Psoas muscle (tissue), 8 donors: ENCODE results near the gene FGFR3. TPM values are rescaled to one million over a fixed set of nuclear protein-coding genes. Genes with fewer than 3 reads are reported as not detected.

Experiments
- ATAC-seq, 4 donors: fragments of 200-7000 bp; cut with Tn5 transposase; one replicate each; pipeline ENCODE4 v1.9.1; 2020; ENCODE audit warnings: moderate library complexity in 3 of 4, mild to moderate bottlenecking in 2 of 4
- DNase-seq, 2 donors: peaks; one replicate each; pipeline ENCODE4 v3.0.0-alpha.2; 2020
- H3K27ac ChIP-seq: fragments of 200-600 bp; one replicate; pipeline ENCODE4 v1.8.0; 2022
- H3K27me3 ChIP-seq, 3 donors: fragments of 200-600 bp in 1 of 3; one replicate each; pipeline versions ENCODE4 v1.6.1 to v1.8.0; 2013 to 2022; ENCODE audit warnings: low read length in 2 of 3, mild to moderate bottlenecking in 2 of 3, moderate library complexity in 1 of 3; ENCODE audit not compliant: insufficient read depth in 3 of 3
- H3K36me3 ChIP-seq, 2 donors: fragments of 200-600 bp in 1 of 2; one replicate each; pipeline versions ENCODE4 v1.6.1 to v1.8.0; 2013 to 2022; ENCODE audit warnings: low read depth in 1 of 2, mild to moderate bottlenecking in 1 of 2, moderate library complexity in 1 of 2; ENCODE audit not compliant: insufficient read depth in 1 of 2
- H3K4me1 ChIP-seq: fragments of 200-600 bp; one replicate; pipeline ENCODE4 v1.8.0; 2022
- H3K4me3 ChIP-seq: fragments of 200-600 bp; one replicate; pipeline ENCODE4 v1.8.0; 2022; ENCODE audit warnings: mild to moderate bottlenecking
- H3K9me3 ChIP-seq: fragments of 200-600 bp; one replicate; pipeline ENCODE4 v1.8.0; 2022
- WGBS, 3 donors: extraction: QIAGEN DNeasy Blood & Tissue Kit; methylation state at CpG; one replicate each; pipeline versions ENCODE4 v1.1.6 to v1.1.7; 2013; 5-methylcytosine and 5-hydroxymethylcytosine counted together
- intact Hi-C, 2 donors: fragments of 100-400 bp; cut with DNase I; formaldehyde crosslinking; loops; one replicate each; pipeline versions ENCODE4 v1.11.0 to v1.14.2; 2022
- polyA plus RNA-seq, 3 donors: library from polyadenylated mRNA; stranded (reverse); fragments of 200-250 nt; gene quantifications; one replicate each; pipeline ENCODE4 v1.2.3, GENCODE V29; 2013
- total RNA-seq, 4 donors: library from RNA; stranded (reverse); fragmentation: NEBNext Ultra II Directional in 2 of 4; extraction: Animal tissue kit (Norgen Biotek cat#: 25700) in 2 of 4; gene quantifications; one replicate each; pipeline versions ENCODE4 v1.2.1 to v1.2.4, GENCODE V29; 2021 to 2023
- TF ChIP-seq, protein P1 (sequence below): fragments of 200-600 bp; IDR thresholded peaks from one replicate; pipeline ENCODE4 v1.8.0; 2022; ENCODE audit warnings: antibody characterized with exemption
- donor health status: healthy with polysubstance abuse.
- donor health status: DM: no; HTN: no; CAD: no; lungs with moderate emphysema.
- donor health status: Bipolar disorder and iron deficiency.
- donor health status: healthy.
- donor health status: DM: yes; HTN: yes; CAD: no.
- donor health status: DM: no; HTN: no; CAD: no.
- donor health status: DM: no; HTN: no; CAD: no.
- donor health status: DM: yes; HTN: yes; CAD: no.

The FGFR3 gene
- total and polyA plus RNA-seq, 7 donors: 0.17 to 1.1 (median 0.30) TPM

DNA sequence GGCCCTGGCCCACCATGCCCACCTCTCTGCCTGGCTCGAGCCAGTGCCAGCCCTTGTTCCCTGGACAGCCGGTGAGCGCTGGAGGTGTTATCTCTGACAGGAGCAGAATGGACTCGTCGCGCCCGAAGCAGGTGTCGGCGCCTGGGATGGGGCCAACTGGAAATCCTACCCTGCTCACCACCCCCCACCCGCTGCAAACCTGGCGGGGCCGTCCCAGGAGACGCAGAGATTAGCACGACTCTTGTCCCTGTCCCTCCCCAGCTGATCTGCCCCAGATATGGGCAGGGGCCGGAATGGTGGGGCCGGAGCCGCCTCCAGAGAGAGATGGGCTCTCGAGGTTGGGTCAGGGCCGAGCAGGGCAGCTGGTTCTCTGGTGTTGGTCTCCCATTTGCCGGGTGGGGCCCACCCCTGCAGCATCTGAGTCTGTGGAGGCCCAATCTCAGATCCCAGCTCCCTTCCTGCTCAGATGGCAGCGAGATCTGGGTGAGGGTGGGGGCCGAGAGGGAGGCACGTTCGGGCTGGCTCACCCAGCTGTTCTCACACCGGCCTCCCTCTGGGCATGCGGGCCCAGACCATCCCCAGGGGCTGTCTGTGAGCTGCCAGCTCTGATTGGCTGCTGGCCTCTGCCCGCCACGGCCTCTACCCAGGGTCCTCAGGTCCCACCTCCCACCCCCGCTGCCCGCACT is 20.1 kb upstream of the FGFR3 start:
- intact Hi-C loops: no loop called here
- no peaks in the 10 kb centered on the region for H3K4me1 ChIP-seq
- TF ChIP-seq, protein P1, sequence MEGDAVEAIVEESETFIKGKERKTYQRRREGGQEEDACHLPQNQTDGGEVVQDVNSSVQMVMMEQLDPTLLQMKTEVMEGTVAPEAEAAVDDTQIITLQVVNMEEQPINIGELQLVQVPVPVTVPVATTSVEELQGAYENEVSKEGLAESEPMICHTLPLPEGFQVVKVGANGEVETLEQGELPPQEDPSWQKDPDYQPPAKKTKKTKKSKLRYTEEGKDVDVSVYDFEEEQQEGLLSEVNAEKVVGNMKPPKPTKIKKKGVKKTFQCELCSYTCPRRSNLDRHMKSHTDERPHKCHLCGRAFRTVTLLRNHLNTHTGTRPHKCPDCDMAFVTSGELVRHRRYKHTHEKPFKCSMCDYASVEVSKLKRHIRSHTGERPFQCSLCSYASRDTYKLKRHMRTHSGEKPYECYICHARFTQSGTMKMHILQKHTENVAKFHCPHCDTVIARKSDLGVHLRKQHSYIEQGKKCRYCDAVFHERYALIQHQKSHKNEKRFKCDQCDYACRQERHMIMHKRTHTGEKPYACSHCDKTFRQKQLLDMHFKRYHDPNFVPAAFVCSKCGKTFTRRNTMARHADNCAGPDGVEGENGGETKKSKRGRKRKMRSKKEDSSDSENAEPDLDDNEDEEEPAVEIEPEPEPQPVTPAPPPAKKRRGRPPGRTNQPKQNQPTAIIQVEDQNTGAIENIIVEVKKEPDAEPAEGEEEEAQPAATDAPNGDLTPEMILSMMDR: no peak
- DNase-seq: no peak
- no peaks in the 10 kb centered on the region for H3K9me3 ChIP-seq
- H3K4me3 ChIP-seq: no peak overlapping the region
- no peaks in the 10 kb centered on the region for H3K36me3 ChIP-seq
- 30 to 52% (median 34%) methylated on average over 28 to 30 of the region's 30 CpGs for WGBS, 3 donors
- peaks cover 0 to 13% (median 8%) of the 10 kb centered on the region in 3 donors for H3K27me3 ChIP-seq
- H3K27ac ChIP-seq: no peak overlapping the region
- ATAC-seq: peak in 1 of 4 donors; percentile 19

DNA sequence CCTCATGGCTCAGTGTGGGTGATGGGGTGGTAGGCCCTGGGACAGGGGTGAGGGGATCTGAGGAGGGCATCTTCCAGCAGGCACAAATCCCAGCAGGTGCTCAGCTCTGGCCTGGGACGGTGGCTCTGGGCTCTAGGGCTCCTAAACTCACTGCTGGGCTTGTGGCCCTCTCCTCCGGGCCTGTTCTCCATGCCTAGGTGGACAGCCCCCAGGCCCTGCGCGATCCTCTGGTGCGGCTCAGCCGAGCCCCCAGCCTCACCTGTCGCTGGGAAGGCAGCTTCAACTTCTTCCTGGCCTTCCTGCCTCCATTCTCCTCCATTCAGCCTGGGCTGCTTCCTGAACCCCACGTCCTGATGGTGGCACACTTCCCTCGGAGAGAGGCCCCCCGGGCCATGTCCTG is 19.3 kb upstream of the FGFR3 start:
- ATAC-seq: no peak
- Histone ChIP-seq H3K27ac (no peak overlapping the region), H3K27me3 (peaks cover 0 to 5% (median 5%) of the 10 kb centered on the region in 3 donors), H3K4me1 (no peaks in the 10 kb centered on the region), H3K4me3 (no peak overlapping the region), H3K9me3 (no peaks in the 10 kb centered on the region), H3K36me3 (no peaks in the 10 kb centered on the region)
- WGBS, 3 donors: 79 to 86% (median 84%) methylated on average over 10 of the region's 10 CpGs
- DNase-seq: no peak
- intact Hi-C loops: no loop called here
- TF ChIP-seq, protein P1: no peak

- WGBS, 3 donors: 56 to 66% (median 60%) methylated on average over 23 of the region's 23 CpGs
- DNase-seq: no peak
- Histone ChIP-seq H3K4me1 (no peaks in the 10 kb centered on the region), H3K27ac (no peak overlapping the region), H3K9me3 (no peaks in the 10 kb centered on the region), H3K27me3 (peaks cover 0 to 4% (median 2%) of the 10 kb centered on the region in 3 donors), H3K4me3 (no peak overlapping the region), H3K36me3 (no peaks in the 10 kb centered on the region)
- intact Hi-C loops: no loop called here
- ATAC-seq: no peak
- TF ChIP-seq, protein P1: no peak
Measured at GRCh38 chr4:1775731-1776500, 17.2 kb upstream of the FGFR3 start.

DNA sequence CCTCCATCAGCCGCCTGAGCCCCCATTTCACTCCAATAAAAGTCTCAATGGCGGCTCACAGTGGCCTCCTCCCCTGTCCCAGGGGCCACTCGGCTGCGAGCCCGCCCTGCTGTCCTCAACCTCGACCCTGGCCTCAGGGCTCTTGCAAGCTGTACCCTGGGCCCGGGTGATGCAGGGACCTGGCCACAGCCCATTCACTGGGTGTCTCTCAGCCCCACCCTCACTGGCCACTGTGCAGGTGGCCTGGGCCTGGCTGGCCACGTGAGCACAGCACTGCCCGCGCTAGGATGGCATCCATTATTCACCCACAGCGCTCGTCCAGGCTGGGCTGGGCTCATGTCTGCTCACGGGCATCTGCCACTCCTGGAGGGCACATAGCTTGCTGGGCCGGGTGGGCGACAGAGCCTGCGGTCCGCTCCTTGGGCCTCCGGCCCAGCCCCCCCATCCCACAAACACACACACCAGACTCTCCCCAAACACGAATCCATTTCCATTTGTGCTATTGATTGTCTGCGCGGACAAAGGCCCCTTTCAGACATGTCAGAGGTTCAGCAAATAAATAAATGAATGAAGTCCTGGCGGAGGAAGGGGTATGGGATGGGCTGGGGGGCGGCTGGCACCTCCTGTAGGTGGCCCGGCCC is 16.5 kb upstream of the FGFR3 start:
- H3K27me3 ChIP-seq: peaks cover 0 to 2% (median 0%) of the 10 kb centered on the region in 3 donors
- H3K4me3 ChIP-seq: no peak overlapping the region
- no peak for ATAC-seq
- intact Hi-C loops: no loop called here
- TF ChIP-seq, protein P1: no peak
- no peaks in the 10 kb centered on the region for H3K9me3 ChIP-seq
- no peak for DNase-seq
- no peaks in the 10 kb centered on the region for H3K4me1 ChIP-seq
- H3K27ac ChIP-seq: no peak overlapping the region
- no peaks in the 10 kb centered on the region for H3K36me3 ChIP-seq
- WGBS, 3 donors: 89 to 90% (median 89%) methylated on average over 24 of the region's 24 CpGs
